ENCODE results near the gene GUK1. TPM values are rescaled to one million over a fixed set of nuclear protein-coding genes. Genes with fewer than 3 reads are reported as not detected.

Gene GUK1
- total RNA-seq, 4 donors from 2014 or later: 292 to 354 (median 305) TPM

- no peak overlapping the region for H3K4me3 ChIP-seq
- 78% methylated on average over 11 of the region's 15 CpGs for WGBS
- intact Hi-C loops (cut with DNase I): no loop called here
- no peaks in the 10 kb centered on the region for H3K36me3 ChIP-seq
- peaks cover 0 to 22% (median 5%) of the 10 kb centered on the region in 4 donors for H3K27me3 ChIP-seq
- H3K27ac ChIP-seq (replicated peaks in 1 of 4): no peak overlapping the region
- H3K9me3 ChIP-seq: no peaks in the 10 kb centered on the region
- no peak for DNase-seq (ENCODE audit: extremely low spot score)
- TF ChIP-seq POLR2A (IDR thresholded peaks at IDR 0.05; ENCODE audit: low read depth) (no peak), POLR2AphosphoS5 (IDR thresholded peaks at IDR 0.05) (no peak), CTCF (IDR thresholded peaks at IDR 0.05) (no peak), EP300 (IDR thresholded peaks at IDR 0.05) (no peak)
- H3K4me1 ChIP-seq: peaks cover 37 to 73% (median 59%) of the 10 kb centered on the region in 4 donors
Measured at GRCh38 chr1:228160201-228160761, 20.2 kb downstream of the GUK1 start.

GRCh38 chr1:228161362-228161761, 21.3 kb downstream of the GUK1 start:
- intact Hi-C loops (cut with DNase I): no loop called here
- H3K27ac ChIP-seq (replicated peaks in 1 of 4): peak overlapping the region; percentile 65 to 100 (median 83)
- H3K9me3 ChIP-seq: no peaks in the 10 kb centered on the region
- DNase-seq (ENCODE audit: extremely low spot score): no peak
- H3K27me3 ChIP-seq: peaks cover 0 to 22% (median 5%) of the 10 kb centered on the region in 4 donors
- peaks cover 37 to 72% (median 61%) of the 10 kb centered on the region in 4 donors for H3K4me1 ChIP-seq
- H3K36me3 ChIP-seq: no peaks in the 10 kb centered on the region
- no peak overlapping the region for H3K4me3 ChIP-seq
- WGBS: 50% methylated on average over 6 of the region's 7 CpGs
- no peak for TF ChIP-seq EP300 (IDR thresholded peaks at IDR 0.05)
- TF ChIP-seq POLR2AphosphoS5 (IDR thresholded peaks at IDR 0.05): no peak
- no peak for TF ChIP-seq POLR2A (IDR thresholded peaks at IDR 0.05; ENCODE audit: low read depth)
- TF ChIP-seq CTCF (IDR thresholded peaks at IDR 0.05): no peak

GRCh38 chr1:228161866-228162265, 21.8 kb downstream of the GUK1 start:
- no peak for DNase-seq (ENCODE audit: extremely low spot score)
- H3K4me1 ChIP-seq: peaks cover 40 to 72% (median 63%) of the 10 kb centered on the region in 4 donors

GRCh38 chr1:228162286-228163006, 22.4 kb downstream of the GUK1 start:
- no peak for TF ChIP-seq EP300 (IDR thresholded peaks at IDR 0.05)
- TF ChIP-seq POLR2A (IDR thresholded peaks at IDR 0.05; ENCODE audit: low read depth): no peak
- peak; percentile 22 to 34 for TF ChIP-seq POLR2AphosphoS5 (IDR thresholded peaks at IDR 0.05)
- no peak for TF ChIP-seq CTCF (IDR thresholded peaks at IDR 0.05)
- Histone ChIP-seq H3K4me1 (peaks cover 46 to 70% (median 64%) of the 10 kb centered on the region in 4 donors), H3K36me3 (no peaks in the 10 kb centered on the region), H3K27me3 (peaks cover 0 to 22% (median 5%) of the 10 kb centered on the region in 4 donors), H3K27ac (replicated peaks in 1 of 4) (peak overlapping the region; percentile 65 to 100 (median 83)), H3K9me3 (no peaks in the 10 kb centered on the region), H3K4me3 (peak overlapping the region in 1 of 4 donors; percentile 20)
- WGBS: 41% methylated on average over 10 of the region's 14 CpGs
- intact Hi-C loops (cut with DNase I): no loop called here
- no peak for DNase-seq (ENCODE audit: extremely low spot score)

More at GRCh38 chr1:228161866-228162265, 21.8 kb downstream of the GUK1 start:
- H3K27me3 ChIP-seq: peaks cover 0 to 22% (median 5%) of the 10 kb centered on the region in 4 donors
- no peaks in the 10 kb centered on the region for H3K9me3 ChIP-seq
- no peaks in the 10 kb centered on the region for H3K36me3 ChIP-seq
- intact Hi-C loops (cut with DNase I): no loop called here
- WGBS: 88% methylated on average over 6 of the region's 9 CpGs
- H3K27ac ChIP-seq (replicated peaks in 1 of 4): peak overlapping the region; percentile 65 to 100 (median 83)
- no peak overlapping the region for H3K4me3 ChIP-seq
- TF ChIP-seq POLR2AphosphoS5 (IDR thresholded peaks at IDR 0.05) (no peak), POLR2A (IDR thresholded peaks at IDR 0.05; ENCODE audit: low read depth) (no peak), CTCF (IDR thresholded peaks at IDR 0.05) (no peak), EP300 (IDR thresholded peaks at IDR 0.05) (no peak)

Measured in esophagus muscularis mucosa (tissue), 4 donors.